SKM-1 (cell line): ENCODE measurements around the gene PWWP2A.
A peak's percentile ranks its signal among the peaks of the same experiment; 100 is the strongest.
"Not testable (repeated sequence)": the region's sequence is repeated elsewhere in the genome, so short reads cannot be mapped to it uniquely, and the experiment has no call there.

Experiments used
- DNase-seq: peaks from one replicate; lab custom pipeline; 2025; ENCODE audit not compliant: unreplicated experiment; lab: John Stamatoyannopoulos, UW

Gene PWWP2A

GRCh38 chr5:160119142-160119904 is at the start of gene PWWP2A:
PWWP2A (minus strand) TSS chr5:160119450; CDS start chr5:160119388, 62 bp downstream.
- peak; percentile 98 for DNase-seq

- DNase-seq: no peak
Measured at GRCh38 chr5:160167624-160168165, 48.4 kb upstream of the PWWP2A start.

GRCh38 chr5:160166973-160167623 is 47.8 kb upstream of the PWWP2A start:
- DNase-seq: no peak

GRCh38 chr5:160166069-160166972 is 47.1 kb upstream of the PWWP2A start:
- DNase-seq: no peak

DNA sequence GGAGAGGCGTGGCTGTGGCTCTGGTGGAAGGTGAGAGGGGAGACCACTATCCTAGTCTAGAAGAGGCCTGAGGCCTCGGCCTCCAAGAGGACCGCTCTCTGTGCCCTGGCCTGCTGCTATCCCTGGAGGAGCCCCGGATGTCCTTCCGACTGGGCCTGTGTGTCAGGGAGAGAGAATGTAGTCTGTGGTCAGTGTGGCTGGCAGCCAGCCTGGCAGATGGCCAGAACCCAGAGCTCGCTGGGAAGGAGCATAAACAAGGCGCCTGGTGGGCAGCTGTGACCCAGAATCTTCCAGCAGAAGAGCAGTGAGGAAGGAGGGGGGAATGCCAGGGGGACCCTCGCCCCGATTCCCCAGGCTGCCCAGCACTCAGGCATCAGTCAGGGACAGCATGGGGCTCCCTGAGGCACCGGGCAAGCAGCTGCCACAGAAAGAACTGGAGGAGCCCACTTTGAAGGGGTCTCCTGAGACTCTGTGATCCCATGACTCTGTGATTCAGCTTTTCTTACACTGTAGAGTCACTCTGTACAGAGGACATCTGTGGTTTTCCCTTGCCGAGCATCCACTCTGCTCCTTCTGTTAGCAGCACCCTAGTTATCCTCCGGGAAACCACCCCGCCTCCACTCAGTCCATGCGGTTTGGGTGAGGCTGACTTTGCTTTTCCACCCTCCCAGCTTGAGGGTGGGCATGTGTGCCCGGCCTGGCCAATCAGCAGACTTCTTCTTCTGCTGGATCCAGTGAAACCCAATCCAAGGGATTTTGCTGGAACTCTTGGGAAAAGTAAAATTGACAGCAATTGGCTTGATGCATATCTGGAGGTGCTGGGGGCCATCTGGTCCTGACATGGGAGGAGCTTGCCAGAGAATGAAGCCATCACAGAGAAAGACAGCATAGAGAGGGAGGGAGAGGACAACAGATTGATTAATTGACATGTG is 46.2 kb upstream of the PWWP2A start:
- DNase-seq: no peak

DNA sequence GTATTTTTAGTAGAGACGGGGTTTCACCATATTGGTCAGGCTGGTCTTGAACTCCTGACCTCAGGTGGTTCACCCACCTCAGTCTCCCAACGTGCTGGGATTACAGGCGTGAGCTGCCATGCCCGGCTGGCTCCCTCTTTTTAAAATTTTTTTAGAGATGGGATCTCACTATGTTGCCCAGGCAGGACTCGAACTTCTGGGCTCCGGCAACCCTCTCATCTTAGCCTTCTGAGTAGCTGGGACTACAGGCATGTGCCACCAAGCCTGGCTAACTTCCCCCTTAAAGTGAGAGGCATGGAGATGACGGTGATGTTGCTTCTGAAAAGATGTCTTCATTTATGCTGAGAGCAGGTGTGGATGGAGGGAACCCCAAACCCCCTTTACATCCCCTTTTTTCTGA is 43.7 kb upstream of the PWWP2A start:
- no peak for DNase-seq

DNA sequence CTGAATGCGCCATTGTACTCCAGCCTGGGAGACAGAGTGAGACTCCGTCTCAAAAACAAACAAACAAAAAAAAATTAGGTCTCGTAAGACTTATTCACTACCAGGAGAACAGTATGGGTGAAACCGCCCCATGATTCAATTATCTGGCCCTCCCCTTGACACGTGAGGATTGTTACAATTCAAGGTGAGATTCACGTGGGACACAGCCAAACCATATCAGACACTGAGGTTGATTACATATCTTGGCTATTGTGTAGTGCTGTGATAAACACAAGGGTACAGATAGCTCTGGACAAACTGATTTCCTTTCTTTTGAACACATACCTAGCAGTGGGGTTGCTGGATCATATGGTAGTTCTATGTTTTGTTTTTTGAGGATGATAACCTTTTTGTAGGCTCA is 42.4 kb upstream of the PWWP2A start:
- no peak for DNase-seq

DNA sequence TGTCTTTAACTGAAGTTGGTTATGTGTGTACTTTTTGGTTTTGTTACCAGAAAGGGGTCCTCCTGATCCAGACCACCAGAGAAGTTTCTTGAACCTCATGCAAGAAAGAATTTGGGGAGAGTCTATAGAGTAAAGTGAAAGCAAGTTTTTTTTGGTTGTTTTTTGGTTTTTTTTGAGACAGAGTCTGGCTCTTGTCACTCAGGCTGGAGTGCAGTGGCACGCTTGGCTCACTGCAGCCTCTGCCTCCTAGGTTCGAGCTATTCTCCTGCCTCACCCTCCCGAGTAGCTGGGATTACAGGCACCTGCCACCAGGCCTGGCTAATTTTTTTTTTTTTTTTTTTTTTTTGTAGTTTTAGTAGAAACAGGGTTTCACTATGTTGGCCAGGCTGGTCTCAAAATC is 41.6 kb upstream of the PWWP2A start:
- not testable (repeated sequence) for DNase-seq

- no peak for DNase-seq
Measured at GRCh38 chr5:160159991-160160792, 40.9 kb upstream of the PWWP2A start.

- DNase-seq: no peak
Measured at GRCh38 chr5:160158087-160158486, 38.8 kb upstream of the PWWP2A start.

GRCh38 chr5:160155017-160155750 is 35.9 kb upstream of the PWWP2A start:
- no peak for DNase-seq

DNA sequence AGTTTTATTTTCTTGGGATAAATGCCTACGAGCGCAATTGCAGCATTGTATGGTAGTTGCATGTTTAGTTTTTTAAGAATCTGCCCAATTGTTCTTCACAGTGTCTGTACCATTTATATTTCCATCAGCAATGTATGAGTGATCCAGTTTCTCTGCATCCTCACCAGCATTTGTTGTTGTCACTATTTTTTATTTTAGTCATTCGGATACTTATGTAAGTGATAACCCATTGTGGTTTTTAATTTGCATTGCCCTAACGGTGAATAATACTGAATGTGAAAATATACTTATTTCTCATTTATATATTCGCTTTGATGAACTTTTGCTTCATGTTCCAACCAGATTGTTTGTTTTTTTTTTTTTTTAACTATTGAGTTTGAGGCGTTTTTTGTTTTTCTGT is 33.7 kb upstream of the PWWP2A start:
- DNase-seq: no peak

- DNase-seq: no peak
Measured at GRCh38 chr5:160152287-160152686, 33.0 kb upstream of the PWWP2A start.

- DNase-seq: no peak
Measured at GRCh38 chr5:160151017-160151416, 31.8 kb upstream of the PWWP2A start.

GRCh38 chr5:160150381-160150780 is 31.1 kb upstream of the PWWP2A start:
- no peak for DNase-seq

GRCh38 chr5:160144436-160144835 is 25.2 kb upstream of the PWWP2A start:
- not testable (repeated sequence) for DNase-seq

DNA sequence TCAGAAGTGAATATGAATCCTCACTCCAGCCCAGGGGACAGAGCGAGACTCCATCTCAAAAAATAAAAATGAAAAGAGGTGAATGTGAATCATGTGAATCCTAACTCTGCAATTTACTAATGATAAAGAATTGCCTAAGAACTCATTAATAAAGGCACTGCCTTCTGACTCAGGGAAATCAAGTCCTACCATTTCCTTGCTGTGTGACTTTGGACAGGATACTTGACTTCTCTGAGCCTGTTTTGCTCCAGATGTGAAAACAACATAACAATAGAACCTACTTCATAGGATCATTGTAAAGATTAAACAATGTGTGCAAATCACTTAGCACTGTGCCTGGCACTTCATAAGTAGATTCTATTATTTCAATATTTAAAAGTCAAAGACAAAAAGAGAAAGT is 15.1 kb upstream of the PWWP2A start:
- no peak for DNase-seq

GRCh38 chr5:160133918-160134304 is 14.7 kb upstream of the PWWP2A start:
- no peak for DNase-seq
